ENCODE results near the gene ZWILCH.

GRCh38 chr15:66560856-66561525 is 55.9 kb downstream of the ZWILCH start:
- TF ChIP-seq CTCF (IDR thresholded peaks at IDR 0.05) (no peak), REST (IDR thresholded peaks at IDR 0.05; ENCODE audit: insufficient read depth in 1 of 2, low read depth in 2 of 2, low read length in 1 of 2) (no peak), SIN3A (IDR thresholded peaks at IDR 0.05; ENCODE audit: borderline replicate concordance, insufficient read depth, low read depth, low read length) (no peak), POLR2AphosphoS5 (IDR thresholded peaks at IDR 0.05; ENCODE audit: low read depth, low read length) (no peak), TCF7L2 (IDR thresholded peaks at IDR 0.05; ENCODE audit: low read depth, low read length) (no peak)
